K562 (cell line): Measurements from ENCODE around the gene FES. TPM values are rescaled to one million over a fixed set of nuclear protein-coding genes. Genes with fewer than 3 reads are reported as not detected.

Source experiments
- ATAC-seq: fragments of 200-7000 bp; cut with Tn5 transposase; 3 replicates; pipeline ENCODE4 v1.9.1; 2020; ENCODE audit warnings: moderate library complexity
- BruUV-seq: library from RNA; stranded (reverse); fragments of 400-500 nt; replicated peaks from 2 replicates; lab custom pipeline; 2021; lab: Mats Ljungman, UMichigan
- CTCF ChIA-PET: fragments of 300-600 bp; formaldehyde crosslinking; extraction: SDS; loops from one replicate; lab custom pipeline; 2021; ENCODE audit warnings: low intra/inter-chr PET ratio; lab: Yijun Ruan, JAX
- POLR2A ChIA-PET: fragments of 300-600, 350-650 bp; sonication (Branson Sonifier 250); formaldehyde crosslinking; extraction: SDS; loops from one replicate; lab custom pipeline; 2021; ENCODE audit warnings: antibody characterized with exemption, inconsistent platforms; lab: Yijun Ruan, JAX
- DNase-seq, 4 experiments: peaks; one replicate each; pipeline versions ENCODE4 v3.0.0 to v3.0.0-alpha.2; 2011 to 2018; ENCODE audit warnings: low spot score in 3 of 4, mixed read lengths in 3 of 4; ENCODE audit errors: extremely low read depth in 1 of 4
- FAIRE-seq: peaks from 2 replicates; lab custom pipeline; 2011; peaks lifted over from hg19 to GRCh38; lab: Jason Lieb, UNC
- H2AFZ ChIP-seq: 2 replicates; pipeline ENCODE4 v1.6.0; 2011; ENCODE audit warnings: low read depth, low read length, control low read depth, inconsistent platforms
- H3K27ac ChIP-seq: fragments of 200-600 bp; 3 replicates; pipeline ENCODE4 v1.8.0; 2011; ENCODE audit warnings: low read depth, mild to moderate bottlenecking, control low read depth, inconsistent platforms, low read length, moderate library complexity, mixed read lengths; ENCODE audit errors: extremely low read depth
- H3K27me3 ChIP-seq, 2 experiments: fragments of 300-600 bp in 1 of 2; 2 replicates in 1 of 2; 3 replicates in 1 of 2; pipeline versions ENCODE4 v1.6.0 to v1.8.0; 2011; ENCODE audit warnings: inconsistent platforms in 2 of 2, low read length in 2 of 2, mild to moderate bottlenecking in 1 of 2, mixed read lengths in 1 of 2, moderate library complexity in 1 of 2; ENCODE audit not compliant: control insufficient read depth in 2 of 2, insufficient read depth in 2 of 2
- H3K36me3 ChIP-seq: fragments of 300-600 bp; 3 replicates; pipeline ENCODE4 v1.8.0; 2011; ENCODE audit warnings: mild to moderate bottlenecking, low read length, inconsistent platforms; ENCODE audit not compliant: control insufficient read depth, insufficient read depth
- H3K4me1 ChIP-seq, 2 experiments: fragments of 200-600 bp in 1 of 2; replicated peaks in 1 of 2; 2 replicates in 1 of 2; 3 replicates in 1 of 2; pipeline versions ENCODE4 v1.5.1 to v1.8.0; 2011; ENCODE audit warnings: inconsistent platforms in 2 of 2, low read length in 2 of 2, mild to moderate bottlenecking in 1 of 2, mixed read lengths in 1 of 2, moderate library complexity in 1 of 2; ENCODE audit not compliant: control insufficient read depth in 2 of 2, insufficient read depth in 2 of 2
- H3K4me2 ChIP-seq: 2 replicates; pipeline ENCODE4 v1.6.1; 2011; ENCODE audit warnings: low read length, control low read depth, inconsistent platforms, mixed read lengths; ENCODE audit not compliant: insufficient read depth
- H3K4me3 ChIP-seq: fragments of 200-600 bp; sonication (generic), shearing (Covaris generic); 2 replicates; pipeline ENCODE4 v1.5.1; 2016; ENCODE audit warnings: control low read depth, inconsistent platforms
- H3K79me2 ChIP-seq: fragments of 200-600 bp; 3 replicates; pipeline ENCODE4 v1.8.0; 2011; ENCODE audit warnings: low read length, inconsistent platforms; ENCODE audit not compliant: control insufficient read depth, insufficient read depth
- H3K9ac ChIP-seq, 2 experiments: 2 replicates each; pipeline versions ENCODE4 v1.6.0 to v1.6.1; 2011; ENCODE audit warnings: low read depth in 2 of 2, low read length in 2 of 2, control low read depth in 1 of 2, inconsistent platforms in 1 of 2, mild to moderate bottlenecking in 1 of 2, mixed read lengths in 1 of 2; ENCODE audit not compliant: insufficient read depth in 1 of 2
- H3K9me1 ChIP-seq: one replicate; pipeline ENCODE4 v1.6.0; 2011; ENCODE audit warnings: inconsistent platforms, mild to moderate bottlenecking, low read length, moderate library complexity; ENCODE audit not compliant: control insufficient read depth, insufficient read depth
- H3K9me3 ChIP-seq: replicated peaks from 2 replicates; pipeline ENCODE4 v1.5.1; 2011; ENCODE audit warnings: low read depth, low read length, inconsistent platforms; ENCODE audit not compliant: control insufficient read depth, insufficient read depth
- H4K20me1 ChIP-seq: replicated peaks from 2 replicates; pipeline ENCODE4 v1.6.1; 2011; ENCODE audit warnings: low read length, inconsistent platforms, mixed read lengths; ENCODE audit not compliant: control insufficient read depth, insufficient read depth
- BCOR ChIP-seq: fragments of 450-650 bp; IDR thresholded peaks from 2 replicates; pipeline ENCODE4 v1.6.1; 2016
- YBX1 ChIP-seq: fragments of 450-650 bp; IDR thresholded peaks from 2 replicates; pipeline ENCODE4 v1.7.1; 2016; ENCODE audit warnings: mild to moderate bottlenecking
- ZFP36 ChIP-seq: fragments of 150-350 bp; IDR thresholded peaks from 2 replicates; pipeline ENCODE4 v1.6.1; 2018; ENCODE audit warnings: low read length, low read depth; ENCODE audit not compliant: partially characterized antibody
- ZNF518B ChIP-seq: fragments of 250-450 bp; sonication (Bioruptor Pico); IDR thresholded peaks from 2 replicates; pipeline ENCODE4 v1.5.0; 2021; ENCODE audit warnings: mild to moderate bottlenecking, moderate library complexity
- WGBS: fragments of 100-300 bp; shearing (Covaris generic); methylation state at CpG from one replicate; pipeline ENCODE4 v1.1.6; 2016; ENCODE audit warnings: low coverage, mixed read lengths; ENCODE audit not compliant: insufficient coverage; ENCODE audit errors: missing lambda C conversion rate; 5-methylcytosine and 5-hydroxymethylcytosine counted together
- in situ Hi-C: fragments of 300-500 bp; cut with MboI; formaldehyde crosslinking; loops from 4 replicates; pipeline ENCODE4 v1.15.0; 2018; ENCODE audit warnings: inconsistent platforms, mixed read lengths
- intact Hi-C: fragments of 100-400 bp; cut with micrococcal nuclease; formaldehyde crosslinking; loops from 2 replicates; pipeline ENCODE4 v1.14.2; 2022
- polyA plus RNA-seq, 8 experiments: library from polyadenylated mRNA; depleted of rRNA in 4 of 8; stranded (reverse) in 5 of 8; unstranded in 3 of 8; fragments of >200 nt; fragmentation: Nextera tagmentation in 2 of 8; fragmentation: Illumina TruSeq in 1 of 8; extraction: Ambion mirVana in 2 of 8; extraction: Trizol in 1 of 8; gene quantifications; 2 replicates each; pipeline versions ENCODE4 v1.2.1 to v1.2.3, GENCODE V29; 2011 to 2014; ENCODE audit warnings: inconsistent platforms in 1 of 8, missing spikeins in 1 of 8
- total RNA-seq, 7 experiments: library from RNA; depleted of rRNA in 6 of 7; stranded (reverse); fragments of >200 nt in 6 of 7; fragmentation: Illumina TruSeq in 2 of 7; extraction: Trizol in 2 of 7; gene quantifications; 2 replicates each; pipeline versions ENCODE4 v1.2.1 to v1.2.3, GENCODE V29; 2011 to 2021; ENCODE audit warnings: low replicate concordance in 1 of 7

The FES gene
- total and polyA plus RNA-seq, 9 of the 15 experiments (the other 6 are each of a cell fraction or from before 2014, with no cell fraction given) = 0.38 to 2.6 (median 0.82) TPM

DNA sequence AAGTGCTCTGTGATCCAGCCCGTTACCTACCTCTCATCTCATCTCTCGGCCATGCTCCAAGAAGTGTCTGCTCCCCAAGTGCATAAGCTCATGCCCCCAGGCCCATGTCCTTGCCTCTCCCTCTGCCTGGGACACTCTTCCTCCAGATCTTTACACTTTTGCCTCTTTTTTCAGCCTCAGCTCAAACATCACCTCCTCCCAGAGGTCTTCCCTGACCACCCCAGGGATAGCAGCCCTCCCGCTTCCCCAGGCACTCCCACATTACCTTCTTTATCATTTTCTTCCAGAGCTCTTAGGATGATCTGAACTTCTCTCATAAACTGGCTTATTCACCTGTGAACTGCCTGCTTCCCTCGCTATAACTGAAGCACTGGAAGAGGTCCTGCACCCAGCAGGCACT is 18.6 kb upstream of the FES start:
- FAIRE-seq = no peak
- H3K9me1 ChIP-seq = no peaks in the 10 kb centered on the region
- H3K4me3 ChIP-seq = no peak overlapping the region
- H3K79me2 ChIP-seq = peaks cover 10% of the 10 kb centered on the region
- no peaks in the 10 kb centered on the region for H4K20me1 ChIP-seq
- no peaks in the 10 kb centered on the region for H3K9me3 ChIP-seq
- TF ChIP-seq ZNF518B (no peak), YBX1 (no peak), BCOR (peak; percentile 30; the same call in 1 of the 2 replicates), ZFP36 (peak; percentile 92)
- TF ChIP-seq, all 486 proteins: peak for 2
- Histone ChIP-seq H3K27me3 (no peaks in the 10 kb centered on the region; a peak in 1 of 5 replicates), H3K36me3 (no peaks in the 10 kb centered on the region), H3K9ac (no peak overlapping the region), H3K27ac (no peak overlapping the region), H3K4me2 (no peak overlapping the region), H3K4me1 (peaks cover 52 to 56% of the 10 kb centered on the region in 2 experiments), H2AFZ (peak overlapping the region; percentile 72; the same call in 1 of the 2 replicates)
- BruUV-seq = no TSS peak
- ATAC-seq (no peak), DNase-seq (no peak)
- 59% methylated on average over 4 of the region's 4 CpGs for WGBS
- ChIA-PET CTCF (no interaction called here), POLR2A (interaction anchor here (1.1 kb wide), 1 partner anchor 11 kb away, joined by 4 read pairs; no protein-coding TSS in a partner anchor)
- in situ Hi-C loops (no loop called here), intact Hi-C loops (no loop called here)
